Muscle of leg (tissue), 11 donors: Measurements from ENCODE around the gene OR4N5. TPM values are rescaled to one million over a fixed set of nuclear protein-coding genes. Genes with fewer than 3 reads are reported as not detected.

Experiments
- DNase-seq: peaks from one replicate; pipeline ENCODE4 v3.0.0; 2013
- H3K27ac ChIP-seq: one replicate; pipeline ENCODE4 v1.5.1; 2013; ENCODE audit warnings: mild to moderate bottlenecking, low read length, control low read depth
- H3K27me3 ChIP-seq: one replicate; pipeline ENCODE4 v1.6.1; 2013; ENCODE audit warnings: low read length; ENCODE audit not compliant: control insufficient read depth, insufficient read depth
- H3K36me3 ChIP-seq: one replicate; pipeline ENCODE4 v1.6.1; 2013; ENCODE audit warnings: low read length; ENCODE audit not compliant: control insufficient read depth, insufficient read depth
- H3K4me1 ChIP-seq: one replicate; pipeline ENCODE4 v1.6.1; 2013; ENCODE audit warnings: low read length; ENCODE audit not compliant: control insufficient read depth, insufficient read depth
- H3K4me3 ChIP-seq: one replicate; pipeline ENCODE4 v1.5.1; 2013; ENCODE audit warnings: low read length, control low read depth
- H3K9me3 ChIP-seq: replicated peaks from 2 replicates; pipeline ENCODE4 v1.6.1; 2013; ENCODE audit warnings: low read depth, low read length; ENCODE audit not compliant: control insufficient read depth
- WGBS: methylation state at CpG from one replicate; pipeline ENCODE4 v1.1.5; 2013; ENCODE audit warnings: missing lambda C conversion rate; ENCODE audit not compliant: insufficient coverage; 5-methylcytosine and 5-hydroxymethylcytosine counted together
- polyA plus RNA-seq, 8 donors: library from polyadenylated mRNA; unstranded; fragments of 120-200 nt; gene quantifications; one replicate each; pipeline versions ENCODE4 v1.2.1 to v1.2.3, GENCODE V29; 2013; ENCODE audit warnings: inconsistent platforms in 1 of 8, low replicate concordance in 1 of 8; ENCODE audit not compliant: insufficient read length in 8 of 8, insufficient read depth in 1 of 8
- total RNA-seq: library from RNA; stranded (reverse); fragments of 120-200 nt; gene quantifications from one replicate; pipeline ENCODE4 v1.2.4, GENCODE V29; 2013

Gene OR4N5
- total and polyA plus RNA-seq, 9 donors, result not detected

DNA sequence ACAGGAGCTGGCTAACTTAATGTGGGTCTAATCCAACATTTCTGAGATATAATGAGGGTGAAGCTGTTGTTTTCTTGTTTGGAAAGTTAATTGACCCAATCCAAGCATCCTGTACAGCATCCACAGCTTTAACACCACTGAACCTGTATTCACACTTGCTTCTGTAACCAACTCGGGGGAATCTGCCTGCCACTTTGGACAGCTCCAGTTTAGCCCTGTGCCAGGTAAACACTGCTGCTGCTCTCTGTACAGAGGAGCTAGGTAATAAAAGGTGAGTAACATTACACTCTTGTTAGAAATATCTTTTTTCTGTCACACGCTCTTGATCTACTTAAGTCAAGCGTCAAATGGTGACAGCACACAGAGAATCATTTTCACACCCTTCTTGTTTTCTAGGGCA lies 52.8 kb downstream of the OR4N5 start:
- H3K9me3 ChIP-seq, result peaks cover 28% of the 10 kb centered on the region
- H3K36me3 ChIP-seq, result no peaks in the 10 kb centered on the region
- no peaks in the 10 kb centered on the region for H3K4me1 ChIP-seq
- no peak for DNase-seq
- H3K27me3 ChIP-seq, result no peaks in the 10 kb centered on the region
- no peak overlapping the region for H3K27ac ChIP-seq
- no peak overlapping the region for H3K4me3 ChIP-seq
- WGBS, result 95% methylated on average over 2 of the region's 3 CpGs

DNA sequence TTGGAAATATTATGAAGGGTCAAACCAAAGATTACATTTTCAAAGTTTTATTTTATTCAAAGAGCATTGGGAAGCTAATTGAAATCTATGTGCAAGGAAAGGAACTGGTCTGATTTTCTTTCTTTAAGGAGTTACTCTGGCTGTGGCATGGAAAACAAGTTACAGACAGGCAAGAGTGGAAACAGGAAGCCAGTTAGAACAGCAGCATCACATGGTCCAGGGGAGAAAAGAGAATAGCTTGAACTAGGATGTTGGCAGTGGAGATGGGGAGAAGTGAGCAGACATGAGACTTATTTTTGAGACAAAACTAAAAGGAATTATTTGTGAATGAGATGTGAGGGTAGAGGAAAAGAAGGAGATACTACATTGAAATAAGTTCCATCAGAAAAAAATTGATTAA lies 55.5 kb downstream of the OR4N5 start:
- no peaks in the 10 kb centered on the region for H3K4me1 ChIP-seq
- no peaks in the 10 kb centered on the region for H3K27me3 ChIP-seq
- H3K4me3 ChIP-seq, result no peak overlapping the region
- H3K9me3 ChIP-seq, result peaks cover 30% of the 10 kb centered on the region
- no peak overlapping the region for H3K27ac ChIP-seq
- DNase-seq, result no peak
- H3K36me3 ChIP-seq, result no peaks in the 10 kb centered on the region

Other genes with a start within 250 kb of the OR4N5 start
- not detected for gene OR4K5, start 218.2 kb upstream of the OR4N5 start, total RNA-seq
- gene OR4K5, start 218.2 kb upstream of the OR4N5 start, polyA plus RNA-seq, result not detected
- not detected for gene OR4K1, start 207.9 kb upstream of the OR4N5 start, total RNA-seq
- not detected for gene OR4K1, start 207.9 kb upstream of the OR4N5 start, polyA plus RNA-seq
- gene OR4K15, start 163.2 kb upstream of the OR4N5 start, total RNA-seq, result not detected
- not detected for gene OR4K15, start 163.2 kb upstream of the OR4N5 start, polyA plus RNA-seq
- not detected for gene OR4Q2, start 136.7 kb upstream of the OR4N5 start, total RNA-seq
- not detected for gene OR4Q2, start 136.7 kb upstream of the OR4N5 start, polyA plus RNA-seq
- not detected for gene OR4K14, start 119.5 kb upstream of the OR4N5 start, total RNA-seq
- gene OR4K14, start 119.5 kb upstream of the OR4N5 start, polyA plus RNA-seq, result not detected
- not detected for gene OR4K13, start 102.8 kb upstream of the OR4N5 start, total RNA-seq
- gene OR4K13, start 102.8 kb upstream of the OR4N5 start, polyA plus RNA-seq, result under 1 TPM in 2 of 8 donors, not detected in 6; 0.03 to 0.04 TPM
- gene OR4L1, start 78.8 kb upstream of the OR4N5 start, total RNA-seq, result not detected
- not detected for gene OR4L1, start 78.8 kb upstream of the OR4N5 start, polyA plus RNA-seq
- gene OR4K17, start 28.1 kb upstream of the OR4N5 start, total RNA-seq, result not detected
- gene OR4K17, start 28.1 kb upstream of the OR4N5 start, polyA plus RNA-seq, result under 1 TPM in 5 of 8 donors, not detected in 3; 0.03 to 0.13 (median 0.05) TPM
- not detected for gene OR11G2, start 52.1 kb downstream of the OR4N5 start, total RNA-seq
- not detected for gene OR11G2, start 52.1 kb downstream of the OR4N5 start, polyA plus RNA-seq
- not detected for gene OR11H6, start 84.9 kb downstream of the OR4N5 start, total RNA-seq
- not detected for gene OR11H6, start 84.9 kb downstream of the OR4N5 start, polyA plus RNA-seq
- not detected for gene OR11H7, start 90.2 kb downstream of the OR4N5 start, total RNA-seq
- under 1 TPM in 3 of 8 donors, not detected in 5; 0.15 to 0.38 (median 0.31) TPM for gene OR11H7, start 90.2 kb downstream of the OR4N5 start, polyA plus RNA-seq
- gene OR11H4, start 100.5 kb downstream of the OR4N5 start, total RNA-seq, result not detected
- not detected for gene OR11H4, start 100.5 kb downstream of the OR4N5 start, polyA plus RNA-seq
- 16.0 TPM for gene TTC5, start 167.1 kb downstream of the OR4N5 start, total RNA-seq
- 10 to 100 TPM in 7 of 8 donors, 1 to 10 TPM in 1; 9.6 to 15.9 (median 11.7) TPM for gene TTC5, start 167.1 kb downstream of the OR4N5 start, polyA plus RNA-seq
- gene CCNB1IP1, start 194.5 kb downstream of the OR4N5 start, total RNA-seq, result 76.1 TPM
- gene CCNB1IP1, start 194.5 kb downstream of the OR4N5 start, polyA plus RNA-seq, result 10 to 100 TPM; 51.5 to 74.3 (median 65.6) TPM
- gene PARP2, start 204.8 kb downstream of the OR4N5 start, total RNA-seq, result 21.8 TPM
- gene PARP2, start 204.8 kb downstream of the OR4N5 start, polyA plus RNA-seq, result 10 to 100 TPM; 29.6 to 36.9 (median 33.4) TPM